Progenitor cell of endocrine pancreas (in vitro differentiated cells): ENCODE measurements around the gene SVBP. TPM values are rescaled to one million over a fixed set of nuclear protein-coding genes. Genes with fewer than 3 reads are reported as not detected.

ENCODE experiments used
- DNase-seq: peaks from one replicate; pipeline ENCODE4 v3.0.0; 2021; ENCODE audit warnings: low spot score; ENCODE audit not compliant: unreplicated experiment
- H3K27ac Mint-ChIP-seq: 2 replicates; pipeline ENCODE4 v1.8.0; 2021; ENCODE audit warnings: mild to moderate bottlenecking, moderate library complexity, mixed read lengths
- H3K27me3 Mint-ChIP-seq: 2 replicates; pipeline ENCODE4 v1.8.0; 2021; ENCODE audit warnings: mixed read lengths
- H3K36me3 Mint-ChIP-seq: 2 replicates; pipeline ENCODE4 v1.8.0; 2022; ENCODE audit warnings: mixed read lengths; ENCODE audit not compliant: insufficient read depth
- H3K4me1 Mint-ChIP-seq: 2 replicates; pipeline ENCODE4 v1.8.0; 2021; ENCODE audit warnings: low read depth, mixed read lengths
- H3K4me3 Mint-ChIP-seq: 2 replicates; pipeline ENCODE4 v1.8.0; 2021; ENCODE audit warnings: low read depth, mild to moderate bottlenecking, moderate library complexity, mixed read lengths
- H3K9me3 Mint-ChIP-seq: 2 replicates; pipeline ENCODE4 v1.8.0; 2021; ENCODE audit warnings: low read depth, mixed read lengths
- CTCF ChIP-seq: fragments of 200-600 bp; sonication (generic); IDR thresholded peaks from one replicate; pipeline ENCODE4 v1.5.0; 2021; ENCODE audit warnings: antibody characterized with exemption, mild to moderate bottlenecking; ENCODE audit not compliant: unreplicated experiment
- total RNA-seq: library from RNA; stranded (reverse); gene quantifications from 2 replicates; pipeline ENCODE4 v1.2.1, GENCODE V29; 2021

The SVBP gene
- total RNA-seq, 1 donor from 2014 or later = 65.8 TPM

DNA sequence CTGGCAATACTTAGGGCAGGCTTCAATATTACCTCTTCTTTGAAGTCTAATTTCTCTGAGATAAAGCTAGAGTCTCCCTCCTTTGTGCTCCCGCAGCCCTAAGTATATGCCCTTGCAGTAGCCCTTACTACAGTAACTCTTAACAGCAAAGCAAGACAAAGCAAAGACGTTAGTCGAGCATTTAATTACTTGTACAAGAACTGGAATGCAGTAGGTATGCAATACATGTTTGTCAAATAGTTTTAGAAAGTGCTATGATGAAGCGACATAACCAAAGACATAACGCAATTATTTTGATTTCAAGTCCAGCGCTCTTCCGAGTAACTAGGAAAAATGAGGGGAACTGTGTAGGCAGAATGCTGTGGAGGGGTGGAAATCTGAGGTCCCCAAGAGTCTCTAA, 51.9 kb downstream of the SVBP start:
- TF ChIP-seq CTCF = no peak
- Mint-ChIP-seq H3K36me3 (peaks cover 4% of the 10 kb centered on the region), H3K4me1 (peaks cover 9% of the 10 kb centered on the region), H3K27ac (no peak overlapping the region), H3K9me3 (no peaks in the 10 kb centered on the region), H3K4me3 (no peak overlapping the region), H3K27me3 (no peaks in the 10 kb centered on the region)
- no peak for DNase-seq

- no peaks in the 10 kb centered on the region for H3K4me1 Mint-ChIP-seq
- no peak for DNase-seq
- no peaks in the 10 kb centered on the region for H3K27me3 Mint-ChIP-seq
- no peaks in the 10 kb centered on the region for H3K9me3 Mint-ChIP-seq
- no peak for TF ChIP-seq CTCF
- H3K36me3 Mint-ChIP-seq = peaks cover 2% of the 10 kb centered on the region
- no peak overlapping the region for H3K4me3 Mint-ChIP-seq
- H3K27ac Mint-ChIP-seq = no peak overlapping the region
Observed at GRCh38 chr1:42762269-42762668, 54.9 kb downstream of the SVBP start.

- TF ChIP-seq CTCF = no peak
- Mint-ChIP-seq H3K4me3 (no peak overlapping the region), H3K27ac (no peak overlapping the region), H3K36me3 (peaks cover 6% of the 10 kb centered on the region), H3K9me3 (no peaks in the 10 kb centered on the region), H3K27me3 (no peaks in the 10 kb centered on the region), H3K4me1 (no peaks in the 10 kb centered on the region)
- DNase-seq = no peak
Observed at GRCh38 chr1:42761567-42761966, 55.6 kb downstream of the SVBP start.

DNA sequence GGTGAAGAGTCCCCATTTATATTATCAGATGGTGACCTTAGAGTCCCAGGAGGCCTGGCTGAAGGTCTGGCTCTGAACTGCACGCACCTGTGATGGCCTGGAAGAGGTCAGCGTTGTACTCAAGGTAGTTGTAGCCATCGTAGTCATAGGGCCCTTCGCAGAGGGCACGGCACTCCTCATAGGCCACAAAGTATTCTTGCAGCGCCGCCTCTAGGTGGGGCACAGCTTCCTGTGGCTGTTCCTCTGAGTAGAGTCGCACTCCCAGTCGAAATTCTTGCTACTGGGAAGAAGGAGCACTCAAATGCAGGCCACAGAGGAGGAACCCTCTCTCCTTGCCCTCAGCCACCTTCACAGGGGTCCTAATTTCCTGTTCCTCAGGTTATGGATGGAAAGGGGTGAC, 58.1 kb downstream of the SVBP start:
- Mint-ChIP-seq H3K9me3 (no peaks in the 10 kb centered on the region), H3K4me3 (no peak overlapping the region), H3K27me3 (no peaks in the 10 kb centered on the region), H3K36me3 (peaks cover 19% of the 10 kb centered on the region), H3K27ac (no peak overlapping the region), H3K4me1 (no peaks in the 10 kb centered on the region)
- DNase-seq = no peak
- no peak for TF ChIP-seq CTCF

- Mint-ChIP-seq H3K36me3 (peaks cover 23% of the 10 kb centered on the region), H3K4me3 (no peak overlapping the region), H3K4me1 (no peaks in the 10 kb centered on the region), H3K9me3 (no peaks in the 10 kb centered on the region), H3K27me3 (no peaks in the 10 kb centered on the region), H3K27ac (no peak overlapping the region)
- TF ChIP-seq CTCF = no peak
- DNase-seq = no peak
Observed at GRCh38 chr1:42758641-42759040, 58.6 kb downstream of the SVBP start.
